Panc1 (cell line): Measurements from ENCODE around the gene RHEBL1.

Experiments used
- REST ChIP-seq, 2 experiments: IDR thresholded peaks; 2 replicates each; pipeline ENCODE4 v1.6.1; 2011 to 2012; ENCODE audit warnings: low read depth in 2 of 2, control low read depth in 1 of 2, low read length in 1 of 2, mild to moderate bottlenecking in 1 of 2, moderate library complexity in 1 of 2; ENCODE audit not compliant: insufficient read depth in 1 of 2
- TF ChIP-seq, protein P1 (sequence below): fragments of 450-650 bp; IDR thresholded peaks from 2 replicates; pipeline ENCODE4 v1.5.1; 2017; ENCODE audit warnings: mild to moderate bottlenecking

DNA sequence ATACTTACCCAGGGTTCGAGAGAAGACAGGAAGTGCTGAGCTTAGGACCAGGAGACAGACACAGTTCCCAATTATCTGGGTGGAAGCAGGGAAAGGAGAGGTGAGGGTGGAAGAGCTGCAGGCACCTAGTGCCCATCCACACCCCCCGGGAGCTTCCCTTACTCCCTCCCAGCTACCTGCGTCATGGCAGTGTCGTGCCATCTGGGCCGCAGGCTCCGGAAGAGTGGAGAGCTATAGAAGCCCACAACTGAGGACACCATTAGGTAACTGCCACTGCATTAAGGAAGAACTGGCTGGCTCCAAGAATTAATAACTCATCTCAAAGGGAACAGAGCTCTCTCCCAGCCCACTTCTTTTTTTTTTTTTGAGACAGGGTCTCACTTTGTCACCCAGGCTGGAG, 30.6 kb upstream of the RHEBL1 start:
- TF ChIP-seq, protein P1, sequence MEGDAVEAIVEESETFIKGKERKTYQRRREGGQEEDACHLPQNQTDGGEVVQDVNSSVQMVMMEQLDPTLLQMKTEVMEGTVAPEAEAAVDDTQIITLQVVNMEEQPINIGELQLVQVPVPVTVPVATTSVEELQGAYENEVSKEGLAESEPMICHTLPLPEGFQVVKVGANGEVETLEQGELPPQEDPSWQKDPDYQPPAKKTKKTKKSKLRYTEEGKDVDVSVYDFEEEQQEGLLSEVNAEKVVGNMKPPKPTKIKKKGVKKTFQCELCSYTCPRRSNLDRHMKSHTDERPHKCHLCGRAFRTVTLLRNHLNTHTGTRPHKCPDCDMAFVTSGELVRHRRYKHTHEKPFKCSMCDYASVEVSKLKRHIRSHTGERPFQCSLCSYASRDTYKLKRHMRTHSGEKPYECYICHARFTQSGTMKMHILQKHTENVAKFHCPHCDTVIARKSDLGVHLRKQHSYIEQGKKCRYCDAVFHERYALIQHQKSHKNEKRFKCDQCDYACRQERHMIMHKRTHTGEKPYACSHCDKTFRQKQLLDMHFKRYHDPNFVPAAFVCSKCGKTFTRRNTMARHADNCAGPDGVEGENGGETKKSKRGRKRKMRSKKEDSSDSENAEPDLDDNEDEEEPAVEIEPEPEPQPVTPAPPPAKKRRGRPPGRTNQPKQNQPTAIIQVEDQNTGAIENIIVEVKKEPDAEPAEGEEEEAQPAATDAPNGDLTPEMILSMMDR = no peak
- no peak for TF ChIP-seq REST (IDR thresholded peaks at IDR 0.05; ENCODE audit: insufficient read depth in 1 of 2, low read depth in 2 of 2, low read length in 1 of 2)
